Gastrocnemius medialis (tissue), 4 donors: Measurements from ENCODE around the gene HOXA7. TPM values are rescaled to one million over a fixed set of nuclear protein-coding genes. Genes with fewer than 3 reads are reported as not detected.
A peak's percentile ranks its signal among the peaks of the same experiment; 100 is the strongest.

Source experiments
- ATAC-seq, 2 donors: fragments of 150-250 bp; one replicate each; pipeline ENCODE4 v1.9.1; 2016
- DNase-seq, 2 donors: peaks; one replicate each; pipeline ENCODE4 v3.0.0-alpha.2; 2019
- H3K27ac ChIP-seq, 4 donors: fragments of 200-600 bp; sonication (generic); 1 replicate in 1 of 4; 2 replicates in 3 of 4; pipeline ENCODE4 v1.5.1; 2016 to 2018; ENCODE audit warnings: mild to moderate bottlenecking in 2 of 4, moderate library complexity in 1 of 4
- H3K27me3 ChIP-seq, 3 donors: fragments of 200-600 bp; sonication (generic) in 2 of 3; 1 replicate in 1 of 3; 2 replicates in 2 of 3; pipeline versions ENCODE4 v1.5.1 to v1.6.0; 2016 to 2019; ENCODE audit warnings: mild to moderate bottlenecking in 1 of 3, moderate library complexity in 1 of 3
- H3K36me3 ChIP-seq, 2 donors: fragments of 200-600 bp; sonication (generic) in 1 of 2; one replicate each; pipeline ENCODE4 v1.5.1; 2017 to 2018
- H3K4me1 ChIP-seq, 2 donors: fragments of 200-600 bp; sonication (generic) in 1 of 2; one replicate each; pipeline ENCODE4 v1.5.1; 2016 to 2017; ENCODE audit warnings: mild to moderate bottlenecking in 2 of 2
- H3K4me3 ChIP-seq, 4 donors: fragments of 200-600 bp; sonication (generic) in 3 of 4; 1 replicate in 1 of 4; 2 replicates in 3 of 4; pipeline ENCODE4 v1.5.1; 2016 to 2019; ENCODE audit warnings: mild to moderate bottlenecking in 2 of 4
- H3K9me3 ChIP-seq, 3 donors: fragments of 200-600 bp; sonication (generic) in 2 of 3; 1 replicate in 1 of 3; 2 replicates in 2 of 3; pipeline ENCODE4 v1.5.1; 2016 to 2019
- CTCF ChIP-seq, 5 experiments: fragments of 450-650 bp in 3 of 5; fragments of 200-600 bp in 2 of 5; sonication (generic) in 2 of 5; IDR thresholded peaks in 4 of 5; conservative IDR thresholded peaks in 1 of 5; 1 replicate in 4 of 5; 2 replicates in 1 of 5; pipeline ENCODE4 v1.5.1; 2016 to 2019; ENCODE audit warnings: antibody characterized with exemption in 5 of 5, mild to moderate bottlenecking in 3 of 5, moderate library complexity in 3 of 5
- POLR2A ChIP-seq, 2 donors: fragments of 450-650 bp; IDR thresholded peaks; one replicate each; pipeline ENCODE4 v1.6.1; 2017; ENCODE audit warnings: antibody characterized with exemption in 2 of 2, mild to moderate bottlenecking in 2 of 2, moderate library complexity in 2 of 2
- in situ Hi-C, 4 donors: fragments of 200-750 bp; cut with MboI; loops; one replicate each; pipeline versions ENCODE4 v1.15.0 to v1.8.0; 2017; ENCODE audit warnings: low sequenced_read_pairs in 4 of 4
- intact Hi-C: fragments of 100-400 bp; cut with DNase I; formaldehyde crosslinking; loops from one replicate; pipeline ENCODE4 v1.15.1; 2023; ENCODE audit warnings: low total_unique reads
- total RNA-seq, 4 donors: library from RNA; depleted of rRNA; stranded (reverse); fragments of >200 nt; gene quantifications; one replicate each; pipeline versions ENCODE4 v1.1.0 to v1.2.3, GENCODE V29; 2016

The HOXA7 gene
- total RNA-seq, 4 donors from 2014 or later = 5.3 to 12.8 (median 8.6) TPM

GRCh38 chr7:27186668-27187474, 30.4 kb upstream of the HOXA7 start:
- intact Hi-C loops = loop anchor here (5.0 to 10.0 kb wide), 2 partner anchors 1225 to 1438 kb away; partner anchors contain the start of gene CREB5
- no peak for TF ChIP-seq CTCF (IDR thresholded peaks at IDR 0.05 in 4 of 5, conservative IDR thresholded peaks at IDR 0.05 in 1 of 5)
- TF ChIP-seq POLR2A (IDR thresholded peaks at IDR 0.05) = no peak
- no peaks in the 10 kb centered on the region for H3K36me3 ChIP-seq
- H3K27ac ChIP-seq = peak overlapping the region; percentile 90 to 99 (median 95)
- H3K4me3 ChIP-seq = peak overlapping the region; percentile 61 to 92 (median 70)
- H3K9me3 ChIP-seq = no peaks in the 10 kb centered on the region
- peaks cover 0 to 8% (median 3%) of the 10 kb centered on the region in 3 donors for H3K27me3 ChIP-seq
- ATAC-seq (no peak), DNase-seq (no peak)
- in situ Hi-C loops = loop anchor here in 3 of 4 donors (10.0 to 25.0 kb wide), 5 partner anchors 900 to 1425 kb away; partner anchors contain the start of gene CREB5 (in 1 of the 3)
- peaks cover 25 to 51% of the 10 kb centered on the region in 2 donors for H3K4me1 ChIP-seq

- in situ Hi-C loops = loop anchor here in 3 of 4 donors (10.0 to 25.0 kb wide), 5 partner anchors 901 to 1424 kb away; partner anchors contain the start of gene CREB5 (in 1 of the 3)
- H3K27ac ChIP-seq = peak overlapping the region; percentile 90 to 99 (median 95)
- peak in 1 of 2 donors; percentile 25 for DNase-seq
- intact Hi-C loops = loop anchor here (5.0 to 10.0 kb wide), 2 partner anchors 1226 to 1439 kb away; partner anchors contain the start of gene CREB5
- peak overlapping the region; percentile 61 to 92 (median 70) for H3K4me3 ChIP-seq
- H3K9me3 ChIP-seq = no peaks in the 10 kb centered on the region
- no peak for ATAC-seq
- no peak for TF ChIP-seq POLR2A (IDR thresholded peaks at IDR 0.05)
- peaks cover 0 to 8% (median 3%) of the 10 kb centered on the region in 3 donors for H3K27me3 ChIP-seq
- no peaks in the 10 kb centered on the region for H3K36me3 ChIP-seq
- H3K4me1 ChIP-seq = peaks cover 25 to 52% of the 10 kb centered on the region in 2 donors
Observed at GRCh38 chr7:27185854-27186667, 29.6 kb upstream of the HOXA7 start.

- ATAC-seq (peak; percentile 69 to 81), DNase-seq (peak; percentile 90 to 93)
- peak within 1 kb of the TSS; percentile 90 to 99 (median 95) for H3K27ac ChIP-seq
- peak within 1 kb of the TSS; percentile 61 to 92 (median 70) for H3K4me3 ChIP-seq
- TF ChIP-seq POLR2A (IDR thresholded peaks at IDR 0.05) = peak; percentile 82 to 84
- TF ChIP-seq CTCF (IDR thresholded peaks at IDR 0.05 in 4 of 5, conservative IDR thresholded peaks at IDR 0.05 in 1 of 5) = no peak
- H3K27me3 ChIP-seq = peaks cover 0 to 8% (median 3%) of the 10 kb centered on the region in 3 donors
- peaks cover 30 to 48% of the 10 kb centered on the region in 2 donors for H3K4me1 ChIP-seq
- H3K9me3 ChIP-seq = no peaks in the 10 kb centered on the region
- intact Hi-C loops (loop anchor here (5.0 to 10.0 kb wide), 2 partner anchors 1227 to 1440 kb away; partner anchors contain the start of gene CREB5), in situ Hi-C loops (loop anchor here in 3 of 4 donors (10.0 to 25.0 kb wide), 5 partner anchors 902 to 1423 kb away; partner anchors contain the start of gene CREB5 (in 1 of the 3))
- no peaks in the 10 kb centered on the region for H3K36me3 ChIP-seq
Observed at GRCh38 chr7:27185013-27185853, 28.8 kb upstream of the HOXA7 start, which contains the start of gene HOXA11. HOXA11 (minus strand) TSS chr7:27185232; CDS start chr7:27185144, 88 bp downstream.

GRCh38 chr7:27184337-27185012, 28.0 kb upstream of the HOXA7 start:
- DNase-seq (peak in 1 of 2 donors; percentile 65), ATAC-seq (peak; percentile 10 to 14)
- TF ChIP-seq POLR2A (IDR thresholded peaks at IDR 0.05) = peak in 1 of 2 donors; percentile 30
- no peak for TF ChIP-seq CTCF (IDR thresholded peaks at IDR 0.05 in 4 of 5, conservative IDR thresholded peaks at IDR 0.05 in 1 of 5)
- peaks cover 0 to 8% (median 3%) of the 10 kb centered on the region in 3 donors for H3K27me3 ChIP-seq
- peak overlapping the region; percentile 61 to 92 (median 70) for H3K4me3 ChIP-seq
- no peaks in the 10 kb centered on the region for H3K36me3 ChIP-seq
- no peaks in the 10 kb centered on the region for H3K9me3 ChIP-seq
- intact Hi-C loops = loop anchor here (5.0 to 10.0 kb wide), 2 partner anchors 1228 to 1440 kb away; partner anchors contain the start of gene CREB5
- in situ Hi-C loops = loop anchor here in 3 of 4 donors (10.0 to 25.0 kb wide), 5 partner anchors 903 to 1422 kb away; partner anchors contain the start of gene CREB5 (in 1 of the 3)
- peak overlapping the region; percentile 90 to 99 (median 95) for H3K27ac ChIP-seq
- H3K4me1 ChIP-seq = peaks cover 27 to 46% of the 10 kb centered on the region in 2 donors
